GM23248 (cell line): ENCODE data around the gene NDNF.

ENCODE experiments used
- EZH2 ChIP-seq: fragments of 200-600 bp; sonication (generic); IDR thresholded peaks from 2 replicates; pipeline ENCODE4 v1.6.1; 2018; ENCODE audit warnings: antibody characterized with exemption, mild to moderate bottlenecking; ENCODE audit not compliant: insufficient read depth, poor library complexity, severe bottlenecking
- EZH2phosphoT487 ChIP-seq: fragments of 200-600 bp; sonication (generic); IDR thresholded peaks from 2 replicates; pipeline ENCODE4 v1.6.1; 2018; ENCODE audit warnings: antibody characterized with exemption, moderate library complexity, mild to moderate bottlenecking, low read depth; ENCODE audit not compliant: insufficient read depth

GRCh38 chr4:121108557-121108956, 36.2 kb upstream of the NDNF start:
- TF ChIP-seq EZH2: no peak
- no peak for TF ChIP-seq EZH2phosphoT487
